ENCODE measurements around the gene GMDS.

Gene GMDS

GRCh38 chr6:2126351-2126750 lies 119.1 kb downstream of the GMDS start:
- Histone ChIP-seq H3K4me3 (ENCODE audit: low read depth in 1 of 2, low read length in 2 of 2) (no peak overlapping the region), H3K79me2 (ENCODE audit: insufficient read depth, low read length) (no peaks in the 10 kb centered on the region), H3K4me2 (ENCODE audit: insufficient read depth, low read length) (no peak overlapping the region), H3K9ac (ENCODE audit: low read depth, low read length) (no peak overlapping the region), H3K27me3 (ENCODE audit: insufficient read depth, low read length, poor library complexity) (no peaks in the 10 kb centered on the region), H3K9me3 (ENCODE audit: insufficient read depth, low read length, severe bottlenecking) (no peaks in the 10 kb centered on the region), H2AFZ (ENCODE audit: low read depth, low read length) (no peak overlapping the region), H3K27ac (ENCODE audit: low read length) (no peak overlapping the region), H3K36me3 (ENCODE audit: insufficient read depth, low read length) (no peaks in the 10 kb centered on the region), H4K20me1 (ENCODE audit: insufficient read depth, low read length) (peaks cover 10% of the 10 kb centered on the region; the same call in 1 of the 2 replicates), H3K4me1 (ENCODE audit: insufficient read depth, low read length) (no peaks in the 10 kb centered on the region)
- no peak for TF ChIP-seq EZH2 (IDR thresholded peaks at IDR 0.05; ENCODE audit: borderline replicate concordance, low read depth, low read length, severe bottlenecking)
- DNase-seq (no peak), ATAC-seq (ENCODE audit: insufficient read depth, low read depth) (no peak)

GRCh38 chr6:2125158-2125557 lies 120.2 kb downstream of the GMDS start:
- H3K79me2 ChIP-seq (ENCODE audit: insufficient read depth, low read length): no peaks in the 10 kb centered on the region
- ATAC-seq (ENCODE audit: insufficient read depth, low read depth): no peak
- H3K4me3 ChIP-seq (ENCODE audit: low read depth in 1 of 2, low read length in 2 of 2): no peak overlapping the region
- H3K9ac ChIP-seq (ENCODE audit: low read depth, low read length): no peak overlapping the region
- H3K27ac ChIP-seq (ENCODE audit: low read length): no peak overlapping the region
- no peak for DNase-seq
- H2AFZ ChIP-seq (ENCODE audit: low read depth, low read length): no peak overlapping the region
- no peak overlapping the region for H3K4me2 ChIP-seq (ENCODE audit: insufficient read depth, low read length)
- H3K27me3 ChIP-seq (ENCODE audit: insufficient read depth, low read length, poor library complexity): no peaks in the 10 kb centered on the region
- no peaks in the 10 kb centered on the region for H3K36me3 ChIP-seq (ENCODE audit: insufficient read depth, low read length)
- no peaks in the 10 kb centered on the region for H3K4me1 ChIP-seq (ENCODE audit: insufficient read depth, low read length)
- H3K9me3 ChIP-seq (ENCODE audit: insufficient read depth, low read length, severe bottlenecking): no peaks in the 10 kb centered on the region
- TF ChIP-seq CTCF (IDR thresholded peaks at IDR 0.05; ENCODE audit: borderline replicate concordance, extremely low read depth, low read length, poor library complexity, severe bottlenecking) (no peak), EZH2 (IDR thresholded peaks at IDR 0.05; ENCODE audit: borderline replicate concordance, low read depth, low read length, severe bottlenecking) (no peak)
- H4K20me1 ChIP-seq (ENCODE audit: insufficient read depth, low read length): peaks cover 8% of the 10 kb centered on the region; the same call in 1 of the 2 replicates

- H3K4me2 ChIP-seq (ENCODE audit: insufficient read depth, low read length): no peak overlapping the region
- TF ChIP-seq CTCF (IDR thresholded peaks at IDR 0.05; ENCODE audit: borderline replicate concordance, extremely low read depth, low read length, poor library complexity, severe bottlenecking): no peak
- no peak for TF ChIP-seq EZH2 (IDR thresholded peaks at IDR 0.05; ENCODE audit: borderline replicate concordance, low read depth, low read length, severe bottlenecking)
These were observed 121.1 kb downstream of the GMDS start for GRCh38 chr6:2124260-2124709.

GRCh38 chr6:2120912-2121311 lies 124.5 kb downstream of the GMDS start:
- no peaks in the 10 kb centered on the region; the same call in 1 of the 2 replicates for H3K36me3 ChIP-seq (ENCODE audit: insufficient read depth, low read length)
- H3K4me1 ChIP-seq (ENCODE audit: insufficient read depth, low read length): no peaks in the 10 kb centered on the region
- H3K27ac ChIP-seq (ENCODE audit: low read length): no peak overlapping the region
- H3K27me3 ChIP-seq (ENCODE audit: insufficient read depth, low read length, poor library complexity): no peaks in the 10 kb centered on the region
- no peak overlapping the region for H3K9ac ChIP-seq (ENCODE audit: low read depth, low read length)
- no peak for DNase-seq
- no peak overlapping the region for H3K4me2 ChIP-seq (ENCODE audit: insufficient read depth, low read length)
- TF ChIP-seq EZH2 (IDR thresholded peaks at IDR 0.05; ENCODE audit: borderline replicate concordance, low read depth, low read length, severe bottlenecking) (no peak), CTCF (IDR thresholded peaks at IDR 0.05; ENCODE audit: borderline replicate concordance, extremely low read depth, low read length, poor library complexity, severe bottlenecking) (no peak)
- no peaks in the 10 kb centered on the region for H3K9me3 ChIP-seq (ENCODE audit: insufficient read depth, low read length, severe bottlenecking)
- no peaks in the 10 kb centered on the region for H4K20me1 ChIP-seq (ENCODE audit: insufficient read depth, low read length)
- H3K4me3 ChIP-seq (ENCODE audit: low read depth in 1 of 2, low read length in 2 of 2): no peak overlapping the region
- no peaks in the 10 kb centered on the region for H3K79me2 ChIP-seq (ENCODE audit: insufficient read depth, low read length)
- no peak for ATAC-seq (ENCODE audit: insufficient read depth, low read depth)
- H2AFZ ChIP-seq (ENCODE audit: low read depth, low read length): no peak overlapping the region

More at GRCh38 chr6:2124260-2124709, 121.1 kb downstream of the GMDS start:
- no peaks in the 10 kb centered on the region for H3K27me3 ChIP-seq (ENCODE audit: insufficient read depth, low read length, poor library complexity)
- H3K79me2 ChIP-seq (ENCODE audit: insufficient read depth, low read length): no peaks in the 10 kb centered on the region
- no peak overlapping the region for H3K4me3 ChIP-seq (ENCODE audit: low read depth in 1 of 2, low read length in 2 of 2)
- H3K36me3 ChIP-seq (ENCODE audit: insufficient read depth, low read length): no peaks in the 10 kb centered on the region
- H3K9me3 ChIP-seq (ENCODE audit: insufficient read depth, low read length, severe bottlenecking): no peaks in the 10 kb centered on the region
- DNase-seq (no peak), ATAC-seq (ENCODE audit: insufficient read depth, low read depth) (no peak)
- peaks cover 6% of the 10 kb centered on the region; the same call in 1 of the 2 replicates for H4K20me1 ChIP-seq (ENCODE audit: insufficient read depth, low read length)
- H3K4me1 ChIP-seq (ENCODE audit: insufficient read depth, low read length): no peaks in the 10 kb centered on the region
- H2AFZ ChIP-seq (ENCODE audit: low read depth, low read length): no peak overlapping the region
- H3K27ac ChIP-seq (ENCODE audit: low read length): no peak overlapping the region
- no peak overlapping the region for H3K9ac ChIP-seq (ENCODE audit: low read depth, low read length)

All from DND-41 (cell line).